Lung (tissue), 12 donors: ENCODE results near the gene ZNF580. TPM values are rescaled to one million over a fixed set of nuclear protein-coding genes. Genes with fewer than 3 reads are reported as not detected.
A peak's percentile ranks its signal among the peaks of the same experiment; 100 is the strongest.

Experiments used
- ATAC-seq: fragments of 200-7000 bp; cut with Tn5 transposase; one replicate; pipeline ENCODE4 v1.9.1; 2020; ENCODE audit warnings: moderate number of reproducible peaks; ENCODE audit not compliant: insufficient read depth, low FRiP score
- DNase-seq, 3 donors: peaks; one replicate each; pipeline ENCODE4 v3.0.0-alpha.2; 2013 to 2017
- H3K27ac ChIP-seq, 2 donors: one replicate each; pipeline ENCODE4 v1.5.1; 2013; ENCODE audit warnings: mild to moderate bottlenecking in 2 of 2, moderate library complexity in 2 of 2, control low read depth in 1 of 2, inconsistent platforms in 1 of 2, low read depth in 1 of 2, low read length in 1 of 2
- H3K27me3 ChIP-seq, 3 donors: one replicate each; pipeline ENCODE4 v1.5.1; 2013; ENCODE audit warnings: low read length in 2 of 3; ENCODE audit not compliant: control insufficient read depth in 3 of 3, insufficient read depth in 3 of 3
- H3K36me3 ChIP-seq, 4 donors: one replicate each; pipeline ENCODE4 v1.5.1; 2013; ENCODE audit warnings: low read length in 4 of 4, mild to moderate bottlenecking in 1 of 4, moderate library complexity in 1 of 4; ENCODE audit not compliant: control insufficient read depth in 4 of 4, insufficient read depth in 4 of 4
- H3K4me1 ChIP-seq, 5 donors: one replicate each; pipeline ENCODE4 v1.5.1; 2013; ENCODE audit warnings: low read length in 5 of 5, mild to moderate bottlenecking in 2 of 5, moderate library complexity in 1 of 5; ENCODE audit not compliant: control insufficient read depth in 5 of 5, insufficient read depth in 5 of 5
- H3K4me3 ChIP-seq: one replicate; pipeline ENCODE4 v1.5.1; 2013; ENCODE audit warnings: mild to moderate bottlenecking, control low read depth, moderate library complexity
- H3K9ac ChIP-seq, 2 donors: one replicate each; pipeline ENCODE4 v1.5.1; 2013; ENCODE audit warnings: low read length in 2 of 2, control low read depth in 1 of 2; ENCODE audit not compliant: insufficient read depth in 1 of 2
- H3K9me3 ChIP-seq, 4 donors: one replicate each; pipeline ENCODE4 v1.5.1; 2013; ENCODE audit warnings: low read length in 3 of 4, mild to moderate bottlenecking in 1 of 4, moderate library complexity in 1 of 4; ENCODE audit not compliant: control insufficient read depth in 4 of 4, insufficient read depth in 3 of 4
- WGBS, 2 donors: extraction: QIAGEN DNeasy Blood & Tissue Kit; methylation state at CpG; one replicate each; pipeline ENCODE4 v1.1.7; 2013; 5-methylcytosine and 5-hydroxymethylcytosine counted together
- polyA plus RNA-seq, 2 donors: library from polyadenylated mRNA; stranded (reverse); fragments of 200-250 nt; gene quantifications; one replicate each; pipeline ENCODE4 v1.2.1, GENCODE V29; 2013
- total RNA-seq, 2 donors: library from RNA; depleted of rRNA in 1 of 2; stranded (reverse); fragments of >200 nt in 1 of 2; gene quantifications; one replicate each; pipeline ENCODE4 v1.2.1, GENCODE V29; 2014 to 2021
- TF ChIP-seq, protein P1 (sequence below): IDR thresholded peaks from 2 replicates; pipeline ENCODE4 v1.5.1; 2012; ENCODE audit warnings: mild to moderate bottlenecking; ENCODE audit errors: control extremely low read depth, extremely low read depth
- donor health status: control.
- donor health status: control.
- donor health status: Bipolar disorder and iron deficiency.
- donor health status: healthy.
- donor health status: DM: yes; HTN: yes; CAD: no.

ZNF580 gene
- total and polyA plus RNA-seq, 4 donors = 11.1 to 41.3 (median 30.8) TPM

DNA sequence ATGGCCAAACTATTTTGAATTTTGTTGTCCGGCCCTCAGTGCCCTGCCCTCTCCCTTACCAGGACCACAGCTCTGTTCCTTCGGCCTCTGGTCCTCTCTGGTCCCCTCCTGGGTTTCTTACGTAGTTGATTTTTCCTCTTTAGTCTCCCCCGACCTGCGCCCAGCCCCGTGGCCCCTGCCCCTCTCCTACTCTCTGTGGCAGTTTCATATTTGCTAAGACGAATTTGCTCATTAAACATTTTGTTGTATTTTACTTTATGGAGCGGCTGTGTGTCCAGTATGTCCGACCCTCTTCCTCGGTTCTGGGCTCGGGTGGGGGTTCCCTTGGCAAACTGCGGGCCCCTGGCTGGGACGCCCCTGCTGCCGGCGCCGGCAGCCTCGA lies 33.6 kb downstream of the ZNF580 start:
- Histone ChIP-seq H3K27ac (peak overlapping the region in 1 of 2 donors; percentile 81), H3K9ac (no peak overlapping the region), H3K4me1 (peaks cover 3 to 14% (median 11%) of the 10 kb centered on the region in 5 donors), H3K36me3 (peaks cover 0 to 33% (median 26%) of the 10 kb centered on the region in 4 donors), H3K4me3 (no peak overlapping the region), H3K27me3 (no peaks in the 10 kb centered on the region), H3K9me3 (no peaks in the 10 kb centered on the region)
- DNase-seq (no peak), ATAC-seq (no peak)
- 30 to 37% methylated on average over 17 of the region's 17 CpGs for WGBS, 2 donors
- TF ChIP-seq, protein P1, sequence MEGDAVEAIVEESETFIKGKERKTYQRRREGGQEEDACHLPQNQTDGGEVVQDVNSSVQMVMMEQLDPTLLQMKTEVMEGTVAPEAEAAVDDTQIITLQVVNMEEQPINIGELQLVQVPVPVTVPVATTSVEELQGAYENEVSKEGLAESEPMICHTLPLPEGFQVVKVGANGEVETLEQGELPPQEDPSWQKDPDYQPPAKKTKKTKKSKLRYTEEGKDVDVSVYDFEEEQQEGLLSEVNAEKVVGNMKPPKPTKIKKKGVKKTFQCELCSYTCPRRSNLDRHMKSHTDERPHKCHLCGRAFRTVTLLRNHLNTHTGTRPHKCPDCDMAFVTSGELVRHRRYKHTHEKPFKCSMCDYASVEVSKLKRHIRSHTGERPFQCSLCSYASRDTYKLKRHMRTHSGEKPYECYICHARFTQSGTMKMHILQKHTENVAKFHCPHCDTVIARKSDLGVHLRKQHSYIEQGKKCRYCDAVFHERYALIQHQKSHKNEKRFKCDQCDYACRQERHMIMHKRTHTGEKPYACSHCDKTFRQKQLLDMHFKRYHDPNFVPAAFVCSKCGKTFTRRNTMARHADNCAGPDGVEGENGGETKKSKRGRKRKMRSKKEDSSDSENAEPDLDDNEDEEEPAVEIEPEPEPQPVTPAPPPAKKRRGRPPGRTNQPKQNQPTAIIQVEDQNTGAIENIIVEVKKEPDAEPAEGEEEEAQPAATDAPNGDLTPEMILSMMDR = no peak

DNA sequence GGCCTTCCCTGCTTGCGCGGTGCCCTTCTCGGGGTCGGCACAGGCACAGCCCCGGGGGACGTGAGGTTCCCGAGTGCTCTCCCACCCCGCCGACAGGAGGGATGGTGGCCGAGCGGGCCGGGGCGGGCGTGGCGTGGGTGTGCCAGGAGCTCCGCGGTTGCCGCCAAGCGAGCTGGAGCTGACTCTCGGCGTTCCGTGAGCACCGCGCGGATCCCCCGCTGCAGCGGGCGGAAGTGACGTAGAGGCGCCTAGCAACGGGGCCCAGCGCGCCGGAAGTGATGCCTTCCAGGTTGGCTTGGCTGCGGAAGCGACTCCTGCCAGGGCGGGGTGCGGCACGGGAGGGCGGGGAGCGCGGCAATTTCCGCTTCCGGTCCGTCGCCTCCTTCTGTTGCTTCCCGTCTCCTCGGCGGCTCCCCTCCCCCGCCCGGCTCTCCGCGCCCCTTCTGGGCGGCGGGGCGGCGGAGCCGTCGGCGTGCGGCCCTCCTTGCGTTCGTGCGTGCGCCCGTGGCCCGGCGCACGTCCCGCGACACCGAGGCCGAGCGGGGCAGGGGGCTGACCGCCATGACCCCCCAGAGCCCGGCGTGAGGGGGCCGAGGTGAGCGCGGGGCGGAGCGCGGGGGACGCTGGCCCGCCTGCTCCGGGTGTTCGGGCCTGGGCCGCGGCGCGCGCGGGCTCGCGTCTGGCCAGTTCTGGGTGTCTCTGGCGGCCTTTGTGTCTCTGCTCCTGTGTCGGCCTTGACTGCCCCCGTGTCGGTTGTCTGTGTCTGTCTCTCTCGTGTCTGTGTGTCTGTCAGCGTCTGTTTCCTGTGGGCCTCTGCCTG lies 34.2 kb downstream of the ZNF580 start, which contains the start of gene EPN1:
TSS of gene EPN1 (plus strand) at position 386 of the 820 bp plus-strand sequence. CDS start 3,402 bp downstream, outside the sequence.
- Histone ChIP-seq H3K4me3 (peak within 1 kb of the TSS; percentile 90), H3K36me3 (peaks cover 0 to 33% (median 23%) of the 10 kb centered on the region in 4 donors), H3K9ac (peak within 1 kb of the TSS; percentile 73 to 93), H3K27ac (peak within 1 kb of the TSS; percentile 88 to 95), H3K27me3 (no peaks in the 10 kb centered on the region), H3K4me1 (peaks cover 3 to 14% (median 11%) of the 10 kb centered on the region in 5 donors), H3K9me3 (no peaks in the 10 kb centered on the region)
- whole genome bisulfite sequencing, 2 donors = 0 to 1% methylated on average over 56 to 101 of the region's 101 CpGs
- peak; percentile 89 for ATAC-seq
- DNase-seq = peak; percentile 97 to 98 (median 98)
- TF ChIP-seq, protein P1 = no peak

DNA sequence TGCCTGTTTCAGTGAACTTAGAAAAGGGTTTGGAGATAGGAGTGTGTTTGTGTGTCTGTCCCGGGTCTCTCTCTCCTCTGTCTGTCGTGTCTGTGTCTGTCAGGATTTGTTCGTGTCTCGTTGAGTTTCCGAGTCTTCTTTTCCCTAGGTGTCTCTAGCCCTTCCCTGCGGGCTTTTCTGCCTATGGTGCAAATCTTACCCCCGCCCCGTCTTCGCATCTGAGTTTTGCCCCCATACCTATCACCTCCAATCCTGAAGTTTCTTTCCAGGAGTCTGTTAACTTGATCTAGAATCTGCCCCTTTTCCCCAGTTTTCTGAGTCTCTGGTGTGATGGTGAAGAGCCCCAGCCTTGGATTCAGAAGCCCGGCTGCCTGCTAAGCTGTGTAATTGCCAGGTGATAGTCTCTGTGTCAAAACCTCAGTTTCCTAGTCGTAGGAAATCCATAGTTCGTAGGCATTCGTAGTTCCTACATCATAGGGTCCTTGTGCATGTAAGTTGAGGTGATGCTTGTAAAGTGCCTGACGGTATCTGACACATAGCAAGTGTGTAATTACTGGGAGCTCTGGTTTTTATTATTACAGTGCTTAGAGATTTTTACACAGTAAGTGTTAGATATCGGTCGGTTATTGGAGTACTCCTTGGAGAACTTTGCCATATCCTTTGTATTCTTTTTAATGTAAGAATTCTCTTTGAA lies 35.0 kb downstream of the ZNF580 start:
- no peaks in the 10 kb centered on the region for H3K9me3 ChIP-seq
- peaks cover 3 to 14% (median 11%) of the 10 kb centered on the region in 5 donors for H3K4me1 ChIP-seq
- DNase-seq (no peak), ATAC-seq (no peak)
- 12 to 18% methylated on average over 16 of the region's 16 CpGs for WGBS, 2 donors
- no peaks in the 10 kb centered on the region for H3K27me3 ChIP-seq
- H3K36me3 ChIP-seq = peaks cover 0 to 33% (median 21%) of the 10 kb centered on the region in 4 donors
- peak overlapping the region; percentile 88 to 95 for H3K27ac ChIP-seq
- TF ChIP-seq, protein P1 = no peak
- H3K9ac ChIP-seq = peak overlapping the region; percentile 73 to 93
- H3K4me3 ChIP-seq = peak overlapping the region; percentile 90
